ENCODE measurements around the gene OGG1.

GRCh38 chr3:9744162-9744561, 5.6 kb upstream of the OGG1 start:
- TF ChIP-seq CTCF (IDR thresholded peaks at IDR 0.05; ENCODE audit: poor library complexity, severe bottlenecking), result no peak
- TF ChIP-seq EP300 (conservative IDR thresholded peaks at IDR 0.05; ENCODE audit: poor library complexity, severe bottlenecking), result no peak
- TF ChIP-seq POLR2AphosphoS5 (IDR thresholded peaks at IDR 0.05), result no peak
